Measurements from ENCODE around the gene JAML.

DNA sequence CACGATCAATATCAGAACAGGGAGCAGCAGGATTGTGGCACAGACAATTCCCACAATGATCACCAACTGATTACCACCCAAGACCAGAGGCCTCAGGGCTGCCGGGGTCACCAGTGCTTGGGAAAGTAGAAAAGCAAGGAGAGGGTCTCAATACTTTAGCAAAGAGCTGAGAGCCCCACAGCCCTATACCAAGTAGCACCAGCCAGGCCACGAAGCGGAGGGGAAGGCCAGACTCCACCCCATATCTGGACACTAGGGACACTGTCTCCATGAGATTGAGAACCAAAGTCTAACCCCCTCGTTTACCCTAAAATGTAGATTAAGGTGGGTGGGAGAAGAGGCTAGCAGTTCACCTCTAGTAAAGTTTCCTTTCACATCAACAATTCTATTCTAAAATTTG is 24.3 kb downstream of the JAML start:
- no peak for TF ChIP-seq POLR2AphosphoS5 (IDR thresholded peaks at IDR 0.05)
- TF ChIP-seq POLR2A (IDR thresholded peaks at IDR 0.05): no peak
- TF ChIP-seq, protein P1, sequence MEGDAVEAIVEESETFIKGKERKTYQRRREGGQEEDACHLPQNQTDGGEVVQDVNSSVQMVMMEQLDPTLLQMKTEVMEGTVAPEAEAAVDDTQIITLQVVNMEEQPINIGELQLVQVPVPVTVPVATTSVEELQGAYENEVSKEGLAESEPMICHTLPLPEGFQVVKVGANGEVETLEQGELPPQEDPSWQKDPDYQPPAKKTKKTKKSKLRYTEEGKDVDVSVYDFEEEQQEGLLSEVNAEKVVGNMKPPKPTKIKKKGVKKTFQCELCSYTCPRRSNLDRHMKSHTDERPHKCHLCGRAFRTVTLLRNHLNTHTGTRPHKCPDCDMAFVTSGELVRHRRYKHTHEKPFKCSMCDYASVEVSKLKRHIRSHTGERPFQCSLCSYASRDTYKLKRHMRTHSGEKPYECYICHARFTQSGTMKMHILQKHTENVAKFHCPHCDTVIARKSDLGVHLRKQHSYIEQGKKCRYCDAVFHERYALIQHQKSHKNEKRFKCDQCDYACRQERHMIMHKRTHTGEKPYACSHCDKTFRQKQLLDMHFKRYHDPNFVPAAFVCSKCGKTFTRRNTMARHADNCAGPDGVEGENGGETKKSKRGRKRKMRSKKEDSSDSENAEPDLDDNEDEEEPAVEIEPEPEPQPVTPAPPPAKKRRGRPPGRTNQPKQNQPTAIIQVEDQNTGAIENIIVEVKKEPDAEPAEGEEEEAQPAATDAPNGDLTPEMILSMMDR (IDR thresholded peaks at IDR 0.05): no peak

Measured in sigmoid colon (tissue), 4 donors.